Measurements from ENCODE around the gene RAMAC.
"Not testable (repeated sequence)": the region's sequence is repeated elsewhere in the genome, so short reads cannot be mapped to it uniquely, and the experiment has no call there.

RAMAC gene

DNA sequence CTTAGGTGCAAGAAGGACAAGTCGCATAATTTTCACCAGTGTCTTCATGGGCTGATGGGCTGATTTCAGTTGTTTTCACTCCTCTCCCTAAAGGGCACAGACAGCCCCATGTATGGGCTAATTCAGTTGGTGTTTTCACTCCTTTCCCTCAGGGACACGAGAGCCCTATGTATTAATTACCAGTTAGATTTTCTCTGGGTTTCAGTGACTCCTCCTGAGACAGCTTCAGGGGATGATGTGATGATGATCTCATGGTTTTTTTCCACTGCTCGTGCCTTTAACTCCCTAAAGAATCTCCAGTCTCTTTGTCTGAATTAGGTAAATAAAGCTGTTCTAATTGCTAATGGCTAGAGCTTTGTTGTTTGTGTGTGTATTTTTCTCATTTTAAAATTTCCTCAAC, 9.9 kb downstream of the RAMAC start:
- DNase-seq (ENCODE audit: extremely low read depth, low read depth), result no peak
- TF ChIP-seq, protein P1, sequence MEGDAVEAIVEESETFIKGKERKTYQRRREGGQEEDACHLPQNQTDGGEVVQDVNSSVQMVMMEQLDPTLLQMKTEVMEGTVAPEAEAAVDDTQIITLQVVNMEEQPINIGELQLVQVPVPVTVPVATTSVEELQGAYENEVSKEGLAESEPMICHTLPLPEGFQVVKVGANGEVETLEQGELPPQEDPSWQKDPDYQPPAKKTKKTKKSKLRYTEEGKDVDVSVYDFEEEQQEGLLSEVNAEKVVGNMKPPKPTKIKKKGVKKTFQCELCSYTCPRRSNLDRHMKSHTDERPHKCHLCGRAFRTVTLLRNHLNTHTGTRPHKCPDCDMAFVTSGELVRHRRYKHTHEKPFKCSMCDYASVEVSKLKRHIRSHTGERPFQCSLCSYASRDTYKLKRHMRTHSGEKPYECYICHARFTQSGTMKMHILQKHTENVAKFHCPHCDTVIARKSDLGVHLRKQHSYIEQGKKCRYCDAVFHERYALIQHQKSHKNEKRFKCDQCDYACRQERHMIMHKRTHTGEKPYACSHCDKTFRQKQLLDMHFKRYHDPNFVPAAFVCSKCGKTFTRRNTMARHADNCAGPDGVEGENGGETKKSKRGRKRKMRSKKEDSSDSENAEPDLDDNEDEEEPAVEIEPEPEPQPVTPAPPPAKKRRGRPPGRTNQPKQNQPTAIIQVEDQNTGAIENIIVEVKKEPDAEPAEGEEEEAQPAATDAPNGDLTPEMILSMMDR (IDR thresholded peaks at IDR 0.05; ENCODE audit: low read depth, low read length), result no peak

DNA sequence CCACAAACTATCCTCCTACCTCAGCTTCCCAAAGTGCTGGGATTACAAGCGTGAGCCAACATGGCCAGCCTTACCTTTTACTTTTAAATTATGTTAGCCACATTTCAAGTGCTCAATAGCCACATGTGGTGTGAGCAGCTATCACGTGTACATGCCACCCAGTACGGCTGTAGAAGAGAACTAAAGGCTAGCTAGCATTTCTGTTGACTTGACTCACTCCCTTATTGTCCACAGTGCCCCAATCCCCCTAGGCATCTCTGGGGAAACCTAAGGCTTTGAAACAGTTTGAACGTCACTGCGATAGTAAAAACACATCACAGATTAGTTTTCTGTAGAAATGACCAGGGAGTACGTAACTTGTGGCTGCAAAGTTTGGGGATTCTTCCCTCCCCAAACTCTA, 13.4 kb downstream of the RAMAC start:
- TF ChIP-seq, protein P1 (IDR thresholded peaks at IDR 0.05; ENCODE audit: low read depth, low read length), result no peak
- DNase-seq (ENCODE audit: extremely low read depth, low read depth), result no peak

- TF ChIP-seq, protein P1 (IDR thresholded peaks at IDR 0.05; ENCODE audit: low read depth, low read length), result peak; percentile 46
- peak; percentile 31 for DNase-seq (ENCODE audit: extremely low read depth, low read depth)
These were observed 14.1 kb downstream of the RAMAC start for GRCh38 chr15:82999905-83000671.

- DNase-seq (ENCODE audit: extremely low read depth, low read depth), result not testable (repeated sequence)
These were observed 14.6 kb downstream of the RAMAC start for GRCh38 chr15:83000672-83001031.

- TF ChIP-seq, protein P1 (IDR thresholded peaks at IDR 0.05; ENCODE audit: low read depth, low read length), result peak; percentile 90
- peak; percentile 39 for DNase-seq (ENCODE audit: extremely low read depth, low read depth)
These were observed 24.8 kb downstream of the RAMAC start for GRCh38 chr15:83010709-83011270.

DNA sequence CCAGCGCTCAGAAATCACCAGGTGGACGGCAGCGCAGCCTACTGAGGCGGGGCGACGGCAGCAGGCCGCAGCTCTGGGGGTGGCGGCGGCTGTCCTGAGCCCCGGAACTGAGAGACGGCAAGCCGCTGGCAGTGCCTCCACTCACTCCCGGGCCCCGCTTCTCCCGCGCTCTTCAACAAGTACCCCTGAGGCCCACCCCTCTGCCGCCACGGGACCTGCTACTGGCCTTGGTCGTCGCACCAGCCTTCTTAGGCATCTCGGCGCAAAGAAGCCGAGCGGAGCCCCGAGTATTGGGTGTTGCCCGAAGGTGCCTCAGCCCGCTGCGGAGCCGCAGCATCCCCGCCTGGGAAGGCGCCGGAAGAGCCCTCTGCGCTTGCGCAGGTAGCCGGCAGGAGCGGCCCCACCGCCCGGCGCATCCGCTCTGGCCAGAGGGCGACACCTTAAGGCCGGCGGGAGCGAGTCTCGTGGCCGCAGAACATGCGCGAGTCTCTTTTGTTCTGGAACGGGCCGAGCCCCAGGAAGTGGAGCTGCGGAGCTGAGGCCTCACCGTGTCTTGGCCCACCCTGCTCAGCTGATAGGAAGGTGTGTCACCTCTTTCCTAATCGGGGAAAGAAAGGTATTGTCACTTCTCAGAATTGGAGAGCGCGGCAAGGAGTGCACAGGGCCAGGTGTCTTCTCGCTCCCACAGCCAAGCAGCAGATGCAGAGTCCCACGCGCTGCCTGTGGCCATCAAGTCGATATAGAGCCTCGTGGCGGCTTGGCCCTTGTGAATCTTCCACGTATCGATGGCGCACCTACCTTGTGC, 25.5 kb downstream of the RAMAC start, which contains the start of gene C15orf40:
C15orf40 (minus strand) TSS at position 369 of the 805 bp plus-strand sequence; CDS start at position 337, 32 bp downstream.
- TF ChIP-seq, protein P1 (IDR thresholded peaks at IDR 0.05; ENCODE audit: low read depth, low read length), result peak; percentile 73
- peak; percentile 77 for DNase-seq (ENCODE audit: extremely low read depth, low read depth)

GRCh38 chr15:83012076-83012426, 26.0 kb downstream of the RAMAC start:
- DNase-seq (ENCODE audit: extremely low read depth, low read depth), result no peak
- TF ChIP-seq, protein P1 (IDR thresholded peaks at IDR 0.05; ENCODE audit: low read depth, low read length), result no peak
